Measurements from ENCODE around the gene DMKN.

DMKN gene

DNA sequence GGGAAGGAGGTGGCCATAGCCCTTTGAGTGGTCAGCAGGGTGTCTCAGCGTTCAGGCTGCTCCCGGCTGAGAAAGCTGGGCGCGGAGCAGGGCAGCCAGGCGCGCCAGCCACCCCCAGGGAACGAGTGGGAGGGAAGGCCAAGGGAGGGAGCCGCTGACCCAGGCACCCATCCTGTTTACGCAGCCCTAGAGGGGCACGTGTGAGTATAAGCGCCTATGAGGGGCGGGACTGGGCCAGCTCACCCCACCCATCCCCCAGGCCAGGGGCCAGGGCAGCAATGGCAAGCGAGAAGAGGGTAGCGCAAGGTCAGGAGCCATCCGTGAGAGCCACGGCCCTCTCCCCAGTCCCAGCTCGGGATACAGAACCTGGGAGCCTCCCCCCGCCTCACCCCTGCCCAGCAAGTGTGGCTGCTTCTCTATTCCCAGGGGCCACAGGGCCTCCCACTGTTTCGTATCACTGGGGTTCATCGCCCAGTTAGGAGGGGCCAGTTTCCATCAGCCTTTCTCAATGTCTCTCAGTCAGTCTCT lies 897 bp upstream of the DMKN start:
- no peaks in the 10 kb centered on the region for H3K36me3 Mint-ChIP-seq (ENCODE audit: low read depth)
- TF ChIP-seq, protein P1, sequence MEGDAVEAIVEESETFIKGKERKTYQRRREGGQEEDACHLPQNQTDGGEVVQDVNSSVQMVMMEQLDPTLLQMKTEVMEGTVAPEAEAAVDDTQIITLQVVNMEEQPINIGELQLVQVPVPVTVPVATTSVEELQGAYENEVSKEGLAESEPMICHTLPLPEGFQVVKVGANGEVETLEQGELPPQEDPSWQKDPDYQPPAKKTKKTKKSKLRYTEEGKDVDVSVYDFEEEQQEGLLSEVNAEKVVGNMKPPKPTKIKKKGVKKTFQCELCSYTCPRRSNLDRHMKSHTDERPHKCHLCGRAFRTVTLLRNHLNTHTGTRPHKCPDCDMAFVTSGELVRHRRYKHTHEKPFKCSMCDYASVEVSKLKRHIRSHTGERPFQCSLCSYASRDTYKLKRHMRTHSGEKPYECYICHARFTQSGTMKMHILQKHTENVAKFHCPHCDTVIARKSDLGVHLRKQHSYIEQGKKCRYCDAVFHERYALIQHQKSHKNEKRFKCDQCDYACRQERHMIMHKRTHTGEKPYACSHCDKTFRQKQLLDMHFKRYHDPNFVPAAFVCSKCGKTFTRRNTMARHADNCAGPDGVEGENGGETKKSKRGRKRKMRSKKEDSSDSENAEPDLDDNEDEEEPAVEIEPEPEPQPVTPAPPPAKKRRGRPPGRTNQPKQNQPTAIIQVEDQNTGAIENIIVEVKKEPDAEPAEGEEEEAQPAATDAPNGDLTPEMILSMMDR (IDR thresholded peaks at IDR 0.05; ENCODE audit: unreplicated experiment in 3 of 3), result no peak
- peaks cover 3% of the 10 kb centered on the region for H3K4me1 Mint-ChIP-seq
- H3K4me3 Mint-ChIP-seq, result peak overlapping the region in 1 of 3 experiments; percentile 7
- H3K27me3 Mint-ChIP-seq (ENCODE audit: low read depth), result peaks cover 59% of the 10 kb centered on the region
- H3K9me3 Mint-ChIP-seq, result no peaks in the 10 kb centered on the region
- H3K27ac Mint-ChIP-seq, result no peak overlapping the region

DNA sequence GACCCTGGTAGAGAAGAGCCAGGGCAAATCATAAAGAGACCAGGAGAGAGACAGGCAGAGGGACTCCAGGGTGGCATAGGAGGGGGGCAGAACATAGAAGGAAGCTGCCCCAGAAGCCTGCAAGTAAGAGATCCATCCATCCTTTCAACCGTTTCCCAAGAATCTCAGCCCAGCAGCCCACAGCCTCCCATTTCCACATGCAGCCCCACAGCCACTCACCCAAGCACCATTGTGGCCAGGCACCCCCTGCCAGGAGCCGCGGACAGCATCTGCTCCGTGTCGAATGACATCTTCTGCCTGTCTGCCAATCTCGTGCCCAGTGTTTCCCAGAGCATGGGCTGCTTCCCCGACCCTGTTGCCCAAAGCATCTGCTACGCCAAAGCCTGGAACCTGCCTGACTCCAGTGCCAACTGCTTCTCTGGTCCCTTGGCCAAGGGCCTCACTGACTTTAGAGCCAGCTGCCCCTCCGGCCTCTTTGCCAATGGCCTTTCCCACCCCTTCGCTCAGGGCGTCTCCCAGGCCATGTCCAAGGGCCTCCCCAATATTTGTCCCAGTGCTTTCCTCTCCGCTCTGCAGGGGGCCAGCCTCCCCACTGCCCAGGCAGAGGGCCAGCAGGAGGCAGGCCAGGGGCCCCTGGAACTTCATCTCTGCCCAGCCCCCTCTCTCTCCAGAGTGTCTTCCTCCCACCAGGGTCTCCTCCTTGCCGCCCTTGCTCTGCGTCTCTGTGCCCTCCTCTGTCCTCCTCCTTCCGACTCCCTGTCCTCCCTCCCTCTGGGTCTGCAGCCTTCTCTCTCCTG lies 420 bp downstream of the DMKN start:
- H3K36me3 Mint-ChIP-seq (ENCODE audit: low read depth), result no peaks in the 10 kb centered on the region
- peak overlapping the region in 2 of 3 experiments; percentile 3 to 29 for H3K4me3 Mint-ChIP-seq
- H3K27ac Mint-ChIP-seq, result peak overlapping the region in 1 of 3 experiments; percentile 62
- no peaks in the 10 kb centered on the region for H3K9me3 Mint-ChIP-seq
- TF ChIP-seq, protein P1 (IDR thresholded peaks at IDR 0.05; ENCODE audit: unreplicated experiment in 3 of 3), result no peak
- peaks cover 5% of the 10 kb centered on the region for H3K4me1 Mint-ChIP-seq
- H3K27me3 Mint-ChIP-seq (ENCODE audit: low read depth), result peaks cover 71% of the 10 kb centered on the region

DNA sequence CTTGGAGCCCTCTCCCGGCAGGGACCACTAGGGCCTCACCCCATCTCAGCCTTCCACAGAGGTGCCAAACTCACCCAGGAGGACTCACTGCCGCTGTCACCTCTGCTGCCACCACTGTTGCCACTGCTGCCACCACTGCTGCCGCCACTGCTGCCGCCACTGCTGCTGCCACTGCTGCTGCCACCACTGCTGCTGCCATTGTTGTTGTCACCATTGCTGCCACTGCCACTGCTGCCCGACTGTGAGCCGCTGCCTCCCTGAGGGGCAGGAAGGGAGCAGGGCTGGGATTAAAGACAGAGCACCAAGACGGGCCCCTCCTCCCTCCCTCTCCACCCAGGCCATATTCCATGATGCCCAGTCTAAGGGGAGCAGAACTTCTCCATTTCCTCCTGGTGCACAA lies 2.1 kb downstream of the DMKN start:
- Mint-ChIP-seq H3K36me3 (ENCODE audit: low read depth) (no peaks in the 10 kb centered on the region), H3K27ac (no peak overlapping the region)
- TF ChIP-seq, protein P1 (IDR thresholded peaks at IDR 0.05; ENCODE audit: unreplicated experiment in 3 of 3), result no peak

DNA sequence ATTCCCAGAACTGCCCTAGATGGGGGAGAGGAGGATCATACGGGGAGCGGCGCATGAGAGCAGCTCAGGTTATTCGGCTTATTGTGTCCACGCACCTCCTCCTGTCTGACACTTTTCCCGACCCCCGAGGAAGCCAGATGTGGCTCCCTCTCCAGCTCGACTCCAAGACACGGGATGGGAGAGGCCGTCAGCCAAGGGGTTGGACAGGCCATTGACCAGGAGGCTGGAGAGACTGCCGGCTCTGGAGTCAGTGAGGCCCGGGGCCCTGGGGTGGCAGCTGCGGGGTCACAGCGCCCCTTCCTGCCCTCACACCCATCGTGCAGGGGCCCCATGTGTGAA lies 2.9 kb downstream of the DMKN start:
- peaks cover 5% of the 10 kb centered on the region for H3K4me1 Mint-ChIP-seq
- H3K4me3 Mint-ChIP-seq, result peak overlapping the region; percentile 86 to 91 (median 89)
- H3K27me3 Mint-ChIP-seq (ENCODE audit: low read depth), result peaks cover 81% of the 10 kb centered on the region
- TF ChIP-seq, protein P1 (IDR thresholded peaks at IDR 0.05; ENCODE audit: unreplicated experiment in 3 of 3), result peak in 1 of 3 experiments; percentile 16
- H3K36me3 Mint-ChIP-seq (ENCODE audit: low read depth), result no peaks in the 10 kb centered on the region
- no peaks in the 10 kb centered on the region for H3K9me3 Mint-ChIP-seq
- peak overlapping the region in 1 of 3 experiments; percentile 91 for H3K27ac Mint-ChIP-seq

More for the DNA sequence above, 2.1 kb downstream of the DMKN start:
- Mint-ChIP-seq H3K4me3 (peak overlapping the region; percentile 36 to 47 (median 41)), H3K4me1 (peaks cover 5% of the 10 kb centered on the region), H3K27me3 (ENCODE audit: low read depth) (peaks cover 77% of the 10 kb centered on the region), H3K9me3 (no peaks in the 10 kb centered on the region)

DNA sequence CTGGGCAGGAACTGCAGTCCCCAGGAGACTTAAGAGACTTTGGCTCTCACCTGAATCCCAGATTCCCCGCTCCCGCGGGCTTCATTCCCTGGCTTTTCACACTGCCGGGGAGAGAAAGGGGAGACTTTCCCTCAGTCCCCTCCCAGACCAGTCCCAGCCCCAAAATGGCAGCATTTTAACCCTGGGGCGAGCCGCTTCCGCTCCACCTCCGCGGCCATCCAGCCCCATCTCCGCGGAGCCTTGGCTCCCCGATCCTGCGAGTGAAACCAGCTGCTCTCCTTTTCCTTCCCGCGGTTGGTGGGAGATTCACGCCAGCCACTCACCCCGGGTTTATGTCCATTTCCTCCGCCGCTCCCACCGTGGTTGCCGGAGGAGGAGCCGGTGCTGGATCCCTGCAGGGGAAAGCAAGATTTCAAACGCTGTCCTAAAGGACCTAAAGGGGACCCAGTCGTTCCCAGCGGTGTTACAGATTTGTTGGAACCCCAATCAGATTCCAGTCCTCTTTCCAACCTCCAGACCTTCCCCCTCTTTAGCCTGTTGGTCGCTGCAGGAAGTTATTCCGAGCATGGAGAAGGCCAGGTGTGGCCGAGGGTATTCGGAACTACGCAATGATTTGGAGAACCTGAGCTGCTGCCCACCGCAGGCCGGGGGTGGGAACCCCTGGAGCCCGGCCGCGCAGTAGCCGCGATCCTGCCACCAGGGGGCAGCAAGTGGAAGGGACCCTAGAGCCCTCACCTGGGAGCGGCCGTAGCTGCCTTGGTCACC lies 3.4 kb downstream of the DMKN start:
- peaks cover 5% of the 10 kb centered on the region for H3K4me1 Mint-ChIP-seq
- peak overlapping the region; percentile 86 to 91 (median 89) for H3K4me3 Mint-ChIP-seq
- H3K36me3 Mint-ChIP-seq (ENCODE audit: low read depth), result no peaks in the 10 kb centered on the region

More for the DNA sequence above, 3.4 kb downstream of the DMKN start:
- peak overlapping the region; percentile 83 to 92 (median 91) for H3K27ac Mint-ChIP-seq
- TF ChIP-seq, protein P1 (IDR thresholded peaks at IDR 0.05; ENCODE audit: unreplicated experiment in 3 of 3), result peak; percentile 97 to 98 (median 98)
- H3K27me3 Mint-ChIP-seq (ENCODE audit: low read depth), result peaks cover 79% of the 10 kb centered on the region
- no peaks in the 10 kb centered on the region for H3K9me3 Mint-ChIP-seq
